GM18507 (cell line): ENCODE results near the gene MICAL3.

Experiments used
- DNase-seq: peaks from one replicate; pipeline ENCODE4 v3.0.0; 2011; ENCODE audit warnings: low read depth; ENCODE audit not compliant: insufficient read length; ENCODE audit errors: extremely low spot score
- FAIRE-seq: peaks from 2 replicates; lab custom pipeline; 2011; peaks lifted over from hg19 to GRCh38; lab: Jason Lieb, UNC

The MICAL3 gene

GRCh38 chr22:17867160-17867785 is 157.1 kb downstream of the MICAL3 start:
- no peak for FAIRE-seq
- no peak for DNase-seq

GRCh38 chr22:17866621-17867020 is 157.7 kb downstream of the MICAL3 start:
- DNase-seq (no peak), FAIRE-seq (no peak)

- DNase-seq (no peak), FAIRE-seq (no peak)
Measured at GRCh38 chr22:17866127-17866526, 158.2 kb downstream of the MICAL3 start.

- DNase-seq: no peak
- no peak for FAIRE-seq
Measured at GRCh38 chr22:17865183-17866055, 158.9 kb downstream of the MICAL3 start.

GRCh38 chr22:17864398-17865182 is 159.8 kb downstream of the MICAL3 start:
- no peak for DNase-seq
- no peak for FAIRE-seq

GRCh38 chr22:17862646-17863181 is 161.6 kb downstream of the MICAL3 start:
- no peak for DNase-seq
- no peak for FAIRE-seq

GRCh38 chr22:17861909-17862308 is 162.5 kb downstream of the MICAL3 start:
- DNase-seq (no peak), FAIRE-seq (no peak)

- no peak for DNase-seq
- no peak for FAIRE-seq
Measured at GRCh38 chr22:17860220-17860965, 164.0 kb downstream of the MICAL3 start.

- FAIRE-seq (no peak), DNase-seq (no peak)
Measured at GRCh38 chr22:17858033-17858432, 166.3 kb downstream of the MICAL3 start.

GRCh38 chr22:17855572-17856290 is 168.6 kb downstream of the MICAL3 start:
- FAIRE-seq: no peak
- DNase-seq: no peak

- DNase-seq (no peak), FAIRE-seq (no peak)
Measured at GRCh38 chr22:17853073-17853472, 171.3 kb downstream of the MICAL3 start.

GRCh38 chr22:17851759-17852158 is 172.6 kb downstream of the MICAL3 start:
- no peak for DNase-seq
- FAIRE-seq: no peak

GRCh38 chr22:17847360-17848078 is 176.8 kb downstream of the MICAL3 start:
- FAIRE-seq (no peak), DNase-seq (no peak)

- FAIRE-seq (no peak), DNase-seq (no peak)
Measured at GRCh38 chr22:17846326-17846992, 177.9 kb downstream of the MICAL3 start.

- FAIRE-seq: no peak
- no peak for DNase-seq
Measured at GRCh38 chr22:17845790-17846189, 178.6 kb downstream of the MICAL3 start.

GRCh38 chr22:17845327-17845726 is 179.0 kb downstream of the MICAL3 start:
- no peak for DNase-seq
- FAIRE-seq: no peak

GRCh38 chr22:17844150-17844549 is 180.2 kb downstream of the MICAL3 start:
- FAIRE-seq (no peak), DNase-seq (no peak)

GRCh38 chr22:17842386-17842785 is 182.0 kb downstream of the MICAL3 start:
- FAIRE-seq (peak; percentile 64), DNase-seq (peak; percentile 56)
